DND-41 (cell line): ENCODE results near the gene SCLT1.

ENCODE experiments used
- CTCF ChIP-seq: IDR thresholded peaks from 2 replicates; pipeline ENCODE4 v1.5.1; 2012; ENCODE audit warnings: borderline replicate concordance, low read length, moderate library complexity, mild to moderate bottlenecking; ENCODE audit not compliant: poor library complexity, severe bottlenecking; ENCODE audit errors: extremely low read depth
- EZH2 ChIP-seq: IDR thresholded peaks from 3 replicates; pipeline ENCODE4 v1.6.1; 2012; ENCODE audit warnings: borderline replicate concordance, low read depth, mild to moderate bottlenecking, moderate library complexity, low read length, inconsistent platforms; ENCODE audit not compliant: severe bottlenecking

GRCh38 chr4:129063640-129064039, 29.7 kb downstream of the SCLT1 start:
- TF ChIP-seq CTCF (no peak), EZH2 (no peak)
